ENCODE results near the gene CCDC47.

GRCh38 chr17:63716426-63716825 lies 57.0 kb downstream of the CCDC47 start:
- TF ChIP-seq POLR2A (IDR thresholded peaks at IDR 0.05) (no peak), CTCF (IDR thresholded peaks at IDR 0.05) (no peak)

Measured in adrenal gland (tissue), 5 donors.